B cell (primary cell): ENCODE data around the gene BHLHE40. TPM values are rescaled to one million over a fixed set of nuclear protein-coding genes. Genes with fewer than 3 reads are reported as not detected.

Source experiments
- ATAC-seq: fragments of 200-7000 bp; cut with Tn5 transposase; one replicate; pipeline ENCODE4 v1.10.0; 2021; ENCODE audit warnings: low read depth, mild to moderate bottlenecking, moderate number of reproducible peaks, moderate library complexity
- CTCF ChIA-PET: fragments of 350-600 bp; sonication (Branson Sonifier 250); formaldehyde crosslinking; loops from one replicate; lab custom pipeline; 2021; ENCODE audit warnings: antibody characterized with exemption, inconsistent platforms; lab: Charles Lee
- POLR2A ChIA-PET: fragments of 350-600 bp; sonication (Branson Sonifier 250); formaldehyde crosslinking; loops from one replicate; lab custom pipeline; 2021; ENCODE audit warnings: antibody characterized with exemption; lab: Charles Lee
- DNase-seq: peaks from one replicate; pipeline ENCODE4 v3.0.0; 2013
- H2AFZ ChIP-seq: 2 replicates; pipeline ENCODE4 v1.6.1; 2012; ENCODE audit warnings: mild to moderate bottlenecking, low read depth, low read length; ENCODE audit not compliant: insufficient read depth, poor library complexity, severe bottlenecking
- H3K27ac ChIP-seq, 2 donors: 1 replicate in 1 of 2; 2 replicates in 1 of 2; pipeline ENCODE4 v1.5.1; 2012 to 2013; ENCODE audit warnings: low read length in 2 of 2, mild to moderate bottlenecking in 2 of 2, moderate library complexity in 1 of 2
- H3K27me3 ChIP-seq, 4 experiments: fragments of 200-600 bp in 1 of 4; sonication (generic) in 1 of 4; replicated peaks in 1 of 4; 1 replicate in 2 of 4; 2 replicates in 2 of 4; pipeline versions ENCODE4 v1.6.1 to v1.7.0; 2013 to 2016; ENCODE audit warnings: low read length in 3 of 4, mild to moderate bottlenecking in 2 of 4, mixed read lengths in 1 of 4, moderate library complexity in 1 of 4; ENCODE audit not compliant: insufficient read depth in 4 of 4, control insufficient read depth in 3 of 4; ENCODE audit errors: control extremely low read depth in 1 of 4
- H3K36me3 ChIP-seq, 2 experiments: replicated peaks in 1 of 2; 1 replicate in 1 of 2; 2 replicates in 1 of 2; pipeline versions ENCODE4 v1.6.1 to v1.7.1; 2013; ENCODE audit warnings: low read length in 1 of 2; ENCODE audit not compliant: insufficient read depth in 2 of 2, control insufficient read depth in 1 of 2; ENCODE audit errors: control extremely low read depth in 1 of 2, extremely low read depth in 1 of 2
- H3K4me1 ChIP-seq, 2 donors: fragments of 200-600 bp in 1 of 2; sonication (generic) in 1 of 2; 1 replicate in 1 of 2; 2 replicates in 1 of 2; pipeline versions ENCODE4 v1.5.1 to v1.6.1; 2013 to 2017; ENCODE audit warnings: low read length in 2 of 2; ENCODE audit not compliant: control insufficient read depth in 2 of 2, insufficient read depth in 2 of 2
- H3K4me2 ChIP-seq: replicated peaks from 2 replicates; pipeline ENCODE3; 2012; ENCODE audit warnings: mild to moderate bottlenecking, low read depth, low read length; ENCODE audit not compliant: poor library complexity, severe bottlenecking
- H3K4me3 ChIP-seq, 5 experiments: fragments of 200-600 bp in 1 of 5; sonication (generic) in 1 of 5; 1 replicate in 3 of 5; 2 replicates in 2 of 5; pipeline versions ENCODE4 v1.5.1 to v1.7.0; 2011 to 2016; ENCODE audit warnings: low read length in 4 of 5, mild to moderate bottlenecking in 4 of 5, low read depth in 2 of 5, control low read depth in 1 of 5, moderate library complexity in 1 of 5; ENCODE audit not compliant: insufficient read depth in 1 of 5; ENCODE audit errors: control extremely low read depth in 1 of 5, extremely low read depth in 1 of 5
- H3K79me2 ChIP-seq: fragments of 200-600 bp; sonication (generic); one replicate; pipeline ENCODE4 v1.6.0; 2016; ENCODE audit warnings: low read length; ENCODE audit not compliant: control insufficient read depth, insufficient read depth
- H3K9ac ChIP-seq: fragments of 200-600 bp; sonication (generic); 2 replicates; pipeline ENCODE4 v1.6.1; 2017; ENCODE audit warnings: mild to moderate bottlenecking, low read length, moderate library complexity
- H3K9me3 ChIP-seq, 3 donors: one replicate each; pipeline versions ENCODE4 v1.6.1 to v1.7.1; 2013; ENCODE audit warnings: low read length in 2 of 3; ENCODE audit not compliant: control insufficient read depth in 2 of 3, insufficient read depth in 1 of 3; ENCODE audit errors: control extremely low read depth in 1 of 3
- H4K20me1 ChIP-seq: 2 replicates; pipeline ENCODE4 v1.6.0; 2012; ENCODE audit warnings: mild to moderate bottlenecking, low read length; ENCODE audit not compliant: insufficient read depth, control insufficient read depth, poor library complexity, severe bottlenecking
- H3K27ac Mint-ChIP-seq: one replicate; pipeline ENCODE4 v1.8.0; 2021; ENCODE audit warnings: mixed read lengths
- H3K27me3 Mint-ChIP-seq: one replicate; pipeline ENCODE4 v1.8.0; 2021; ENCODE audit warnings: mixed read lengths
- H3K4me1 Mint-ChIP-seq: one replicate; pipeline ENCODE4 v1.8.0; 2021; ENCODE audit warnings: mixed read lengths
- H3K4me3 Mint-ChIP-seq: one replicate; pipeline ENCODE4 v1.8.0; 2021; ENCODE audit warnings: mixed read lengths
- H3K9me3 Mint-ChIP-seq: one replicate; pipeline ENCODE4 v1.8.0; 2022; ENCODE audit warnings: mixed read lengths; ENCODE audit not compliant: insufficient read depth
- CTCF ChIP-seq: fragments of 200-600 bp; IDR thresholded peaks from one replicate; pipeline ENCODE4 v1.8.0; 2022; ENCODE audit warnings: antibody characterized with exemption, mild to moderate bottlenecking
- EZH2 ChIP-seq: IDR thresholded peaks from 2 replicates; pipeline ENCODE4 v1.6.1; 2012; ENCODE audit warnings: borderline replicate concordance, low read depth, mild to moderate bottlenecking, moderate library complexity, low read length; ENCODE audit not compliant: insufficient read depth, poor library complexity, severe bottlenecking
- WGBS: methylation state at CpG from one replicate; pipeline ENCODE4 v1.1.5; 2013; ENCODE audit warnings: missing lambda C conversion rate; ENCODE audit not compliant: insufficient coverage; 5-methylcytosine and 5-hydroxymethylcytosine counted together
- intact Hi-C: fragments of 100-400 bp; cut with micrococcal nuclease; formaldehyde crosslinking; loops from one replicate; pipeline ENCODE4 v1.10.0; 2022
- polyA plus RNA-seq: library from polyadenylated mRNA; depleted of rRNA; stranded (reverse); fragments of >200 nt; gene quantifications from 2 replicates; pipeline ENCODE4 v1.2.3, GENCODE V29; 2012
- total RNA-seq, 2 donors: library from RNA; stranded (reverse); fragments of 120-200 nt in 1 of 2; gene quantifications; 1 replicate in 1 of 2; 2 replicates in 1 of 2; pipeline versions ENCODE4 v1.2.3 to v1.2.4, GENCODE V29; 2013 to 2022

BHLHE40 gene
- total and polyA plus RNA-seq, 2 donors (not counting 1 experiment from before 2014, with no cell fraction given): 26.2 to 53.8 TPM

- TF ChIP-seq EZH2: no peak
- TF ChIP-seq CTCF: no peak
Observed at GRCh38 chr3:5021116-5022092, 42.2 kb downstream of the BHLHE40 start.

More at GRCh38 chr3:5021116-5022092, 42.2 kb downstream of the BHLHE40 start:
- no peak overlapping the region for H3K9ac ChIP-seq
- H2AFZ ChIP-seq: no peak overlapping the region
- Mint-ChIP-seq H3K4me3 (no peak overlapping the region), H3K27ac (peak overlapping the region; percentile 26), H3K4me1 (peaks cover 54% of the 10 kb centered on the region), H3K9me3 (no peaks in the 10 kb centered on the region), H3K27me3 (no peaks in the 10 kb centered on the region)
- H3K4me1 ChIP-seq: peaks cover 24 to 40% of the 10 kb centered on the region in 2 donors
- no peak overlapping the region for H3K27ac ChIP-seq
- ChIA-PET POLR2A (interaction anchor here (0.7 to 1.3 kb wide), 3 partner anchors 10 to 43 kb away, joined by 3 read pairs; no protein-coding TSS in a partner anchor), CTCF (interaction anchor here (0.9 to 7.5 kb wide), 5 partner anchors 10 to 310 kb away, joined by 4 to 77 read pairs (median 12); partner anchors contain the start of gene BHLHE40)
- no peaks in the 10 kb centered on the region for H4K20me1 ChIP-seq
- H3K9me3 ChIP-seq: no peaks in the 10 kb centered on the region
- ATAC-seq (no peak), DNase-seq (no peak)
- 85% methylated on average over 15 of the region's 17 CpGs for WGBS
- H3K36me3 ChIP-seq: no peaks in the 10 kb centered on the region
- no peak overlapping the region for H3K4me3 ChIP-seq
- H3K79me2 ChIP-seq: no peaks in the 10 kb centered on the region
- no peaks in the 10 kb centered on the region for H3K27me3 ChIP-seq
- intact Hi-C loops: no loop called here
- no peak overlapping the region for H3K4me2 ChIP-seq
